ENCODE results near the gene SH2D7.
A peak's percentile ranks its signal among the peaks of the same experiment; 100 is the strongest.
"Not testable (repeated sequence)": the region's sequence is repeated elsewhere in the genome, so short reads cannot be mapped to it uniquely, and the experiment has no call there.

SH2D7 gene

GRCh38 chr15:78146425-78147154 is 54.2 kb downstream of the SH2D7 start:
- DNase-seq: no peak

DNA sequence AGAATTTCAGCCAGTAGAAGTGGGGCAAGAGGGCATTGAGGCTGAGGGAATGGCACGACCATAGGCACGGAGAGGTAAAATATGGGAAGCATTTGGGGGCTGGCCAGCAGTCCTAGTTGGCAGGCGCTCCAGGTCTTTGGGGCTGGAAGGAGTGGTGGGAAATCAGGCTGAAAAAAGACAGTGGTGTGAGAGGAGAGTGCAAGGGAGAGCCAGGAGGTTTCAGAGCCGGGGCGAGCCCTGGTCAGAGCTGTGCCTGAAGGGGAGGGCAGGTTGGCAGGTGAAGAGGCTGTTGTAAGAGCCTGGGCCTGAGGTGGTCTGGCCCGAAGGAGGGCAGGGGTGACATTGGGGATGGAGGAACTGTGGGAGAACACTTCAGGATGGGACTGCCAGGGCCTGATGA is 55.2 kb downstream of the SH2D7 start:
- no peak for DNase-seq

DNA sequence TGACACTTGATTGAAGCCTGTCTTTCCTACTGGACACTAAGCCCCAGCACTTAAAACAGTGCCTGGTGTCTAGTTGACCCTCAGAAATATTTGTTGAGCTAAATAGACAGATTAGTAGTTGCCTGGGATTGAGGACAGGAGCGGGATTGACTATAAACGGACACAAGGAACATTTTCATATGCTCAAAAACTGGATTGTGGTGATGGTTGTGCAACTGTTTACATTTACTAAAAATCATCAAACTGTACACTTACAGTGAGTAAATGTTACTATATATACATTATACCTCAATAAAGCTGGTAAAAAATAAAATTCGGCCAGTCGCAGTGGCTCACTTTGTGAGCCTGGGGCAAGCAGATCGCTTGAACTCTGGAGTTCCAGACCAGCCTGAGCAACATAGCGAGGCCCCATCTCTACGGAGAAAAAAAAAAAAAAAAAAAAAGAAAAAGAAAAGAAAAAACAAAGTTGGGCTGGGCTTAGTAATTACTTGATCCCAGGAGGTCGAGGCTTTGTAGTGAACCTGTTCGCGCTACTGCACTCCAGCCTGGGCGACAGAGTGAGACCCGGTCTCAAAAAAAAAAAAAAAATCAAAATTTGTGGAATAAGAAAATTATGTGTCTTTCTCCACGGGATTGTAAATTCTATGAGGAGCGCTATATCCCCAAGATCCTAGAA is 56.2 kb downstream of the SH2D7 start:
- no peak for DNase-seq

- peak; percentile 100 for DNase-seq
Observed at GRCh38 chr15:78149068-78149804, 56.9 kb downstream of the SH2D7 start, which contains the start of gene IDH3A. Gene IDH3A (plus strand): TSS chr15:78149362. CDS start chr15:78149404, 42 bp downstream.

DNA sequence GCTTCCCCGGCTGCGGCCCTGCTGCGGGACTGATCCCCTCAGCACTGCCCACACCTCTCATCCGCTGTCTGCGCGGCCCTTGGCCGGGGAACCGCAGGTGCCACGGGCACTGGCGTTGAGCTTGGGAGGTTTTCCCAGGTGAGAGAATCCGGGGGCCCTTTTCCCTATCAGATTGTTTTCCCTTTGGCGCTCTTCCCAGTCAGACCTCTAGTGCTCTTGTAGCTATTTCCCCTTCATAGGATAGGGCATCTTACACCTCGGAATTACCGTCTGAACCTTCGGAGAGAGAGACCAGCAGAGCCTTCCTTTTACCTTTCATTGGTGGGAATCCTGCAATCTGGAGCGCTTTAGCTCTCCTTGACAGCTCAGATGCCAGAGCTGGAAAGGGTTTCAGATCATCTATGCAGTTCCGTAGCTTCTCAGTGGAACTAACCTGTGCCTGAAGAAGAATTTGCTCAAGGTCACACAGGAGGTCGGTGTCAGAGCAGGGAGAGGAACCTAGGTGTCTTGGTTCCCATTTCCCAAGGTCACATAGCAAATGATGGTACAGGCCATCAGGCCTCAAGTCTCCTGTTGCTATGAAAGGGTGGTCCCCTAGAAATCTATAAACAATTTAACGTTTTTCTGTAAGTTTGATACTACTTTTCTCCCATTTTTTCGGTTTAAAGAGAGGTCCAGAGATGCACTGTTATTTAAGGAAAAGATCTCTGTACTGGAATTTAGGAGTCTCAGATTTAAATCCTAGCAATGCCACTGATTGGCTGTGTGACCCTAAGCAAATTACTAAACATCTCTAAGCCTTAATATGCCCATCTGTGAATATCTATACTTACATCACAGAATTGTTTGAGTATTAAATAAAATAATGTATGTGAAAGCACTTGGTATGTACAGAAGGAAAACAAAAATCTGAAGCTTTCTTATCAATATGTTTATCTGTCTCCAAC is 57.7 kb downstream of the SH2D7 start:
- no peak for DNase-seq

GRCh38 chr15:78151075-78151474 is 58.7 kb downstream of the SH2D7 start:
- DNase-seq: not testable (repeated sequence)

All from femur (tissue), 1 donor.